CD14-positive monocyte (primary cell): Measurements from ENCODE around the gene ADD2. TPM values are rescaled to one million over a fixed set of nuclear protein-coding genes. Genes with fewer than 3 reads are reported as not detected.
A peak's percentile ranks its signal among the peaks of the same experiment; 100 is the strongest.

Source experiments
- DNase-seq, 3 donors: peaks; one replicate each; pipeline ENCODE4 v3.0.0-alpha.2; 2011 to 2022
- H2AFZ ChIP-seq: 2 replicates; pipeline ENCODE4 v1.6.0; 2012; ENCODE audit warnings: mild to moderate bottlenecking, low read depth, low read length, inconsistent platforms; ENCODE audit not compliant: insufficient read depth, poor library complexity, severe bottlenecking
- H3K27ac ChIP-seq, 2 donors: 1 replicate in 1 of 2; 2 replicates in 1 of 2; pipeline ENCODE4 v1.5.1; 2012 to 2013; ENCODE audit warnings: low read length in 2 of 2, control low read depth in 1 of 2, inconsistent platforms in 1 of 2, low read depth in 1 of 2, mild to moderate bottlenecking in 1 of 2
- H3K27me3 ChIP-seq, 2 donors: one replicate each; pipeline versions ENCODE4 v1.6.0 to v1.6.1; 2011 to 2013; ENCODE audit warnings: low read length in 2 of 2; ENCODE audit not compliant: control insufficient read depth in 2 of 2, insufficient read depth in 2 of 2
- H3K36me3 ChIP-seq, 2 donors: replicated peaks in 1 of 2; 1 replicate in 1 of 2; 2 replicates in 1 of 2; pipeline versions ENCODE4 v1.5.1 to v1.6.1; 2012 to 2013; ENCODE audit warnings: low read length in 2 of 2, control low read depth in 1 of 2, inconsistent platforms in 1 of 2, mild to moderate bottlenecking in 1 of 2; ENCODE audit not compliant: insufficient read depth in 2 of 2, control insufficient read depth in 1 of 2
- H3K4me1 ChIP-seq, 2 donors: 1 replicate in 1 of 2; 2 replicates in 1 of 2; pipeline versions ENCODE4 v1.5.1 to v1.6.1; 2012 to 2013; ENCODE audit warnings: low read length in 2 of 2, control low read depth in 1 of 2, inconsistent platforms in 1 of 2, mild to moderate bottlenecking in 1 of 2, moderate library complexity in 1 of 2; ENCODE audit not compliant: insufficient read depth in 2 of 2, control insufficient read depth in 1 of 2
- H3K4me2 ChIP-seq: replicated peaks from 2 replicates; pipeline ENCODE3; 2012; ENCODE audit warnings: low read length, moderate library complexity, mild to moderate bottlenecking; ENCODE audit not compliant: poor library complexity, severe bottlenecking; ENCODE audit errors: extremely low read depth
- H3K4me3 ChIP-seq, 3 experiments: fragments of 200-600 bp in 1 of 3; sonication (generic) in 1 of 3; replicated peaks in 1 of 3; 1 replicate in 2 of 3; 2 replicates in 1 of 3; pipeline ENCODE4 v1.5.1; 2011 to 2013; ENCODE audit warnings: low read length in 3 of 3, mild to moderate bottlenecking in 3 of 3, control low read depth in 2 of 3, low read depth in 2 of 3, inconsistent platforms in 1 of 3, moderate library complexity in 1 of 3
- H3K79me2 ChIP-seq: 2 replicates; pipeline ENCODE4 v1.6.0; 2012; ENCODE audit warnings: mild to moderate bottlenecking, control low read depth, inconsistent platforms, low read length, moderate library complexity; ENCODE audit not compliant: insufficient read depth
- H3K9ac ChIP-seq: 2 replicates; pipeline ENCODE4 v1.6.0; 2017; ENCODE audit warnings: low read length, mild to moderate bottlenecking; ENCODE audit not compliant: insufficient read depth, poor library complexity, severe bottlenecking
- H3K9me3 ChIP-seq, 2 donors: replicated peaks in 1 of 2; 1 replicate in 1 of 2; 2 replicates in 1 of 2; pipeline versions ENCODE4 v1.5.1 to v1.6.1; 2012 to 2013; ENCODE audit warnings: low read length in 2 of 2, control low read depth in 1 of 2; ENCODE audit not compliant: control insufficient read depth in 1 of 2, insufficient read depth in 1 of 2
- H4K20me1 ChIP-seq: 2 replicates; pipeline ENCODE4 v1.6.0; 2012; ENCODE audit warnings: mild to moderate bottlenecking, low read length, control low read depth, moderate library complexity; ENCODE audit not compliant: insufficient read depth
- H3K27ac Mint-ChIP-seq, 7 donors: one replicate each; pipeline ENCODE4 v1.8.0; 2020; ENCODE audit warnings: mild to moderate bottlenecking in 7 of 7, mixed read lengths in 7 of 7, moderate library complexity in 6 of 7, inconsistent platforms in 2 of 7
- H3K27me3 Mint-ChIP-seq, 3 donors: one replicate each; pipeline ENCODE4 v1.8.0; 2021 to 2022; ENCODE audit warnings: low read depth in 3 of 3, mild to moderate bottlenecking in 3 of 3, mixed read lengths in 3 of 3, moderate library complexity in 3 of 3, inconsistent platforms in 1 of 3
- H3K36me3 Mint-ChIP-seq, 2 donors: one replicate each; pipeline ENCODE4 v1.8.0; 2020; ENCODE audit warnings: mixed read lengths in 2 of 2, inconsistent platforms in 1 of 2, mild to moderate bottlenecking in 1 of 2
- H3K4me1 Mint-ChIP-seq: one replicate; pipeline ENCODE4 v1.8.0; 2020; ENCODE audit warnings: mild to moderate bottlenecking, mixed read lengths
- H3K4me3 Mint-ChIP-seq, 2 donors: one replicate each; pipeline ENCODE4 v1.8.0; 2020; ENCODE audit warnings: mild to moderate bottlenecking in 2 of 2, mixed read lengths in 2 of 2, moderate library complexity in 1 of 2
- H3K9me3 Mint-ChIP-seq, 7 donors: one replicate each; pipeline ENCODE4 v1.8.0; 2020 to 2022; ENCODE audit warnings: mixed read lengths in 7 of 7, mild to moderate bottlenecking in 6 of 7, moderate library complexity in 6 of 7, inconsistent platforms in 2 of 7
- WGBS: methylation state at CpG from one replicate; pipeline ENCODE4 v1.1.5; 2013; ENCODE audit warnings: missing lambda C conversion rate; ENCODE audit not compliant: insufficient coverage; 5-methylcytosine and 5-hydroxymethylcytosine counted together
- intact Hi-C, 2 donors: fragments of 100-400 bp; cut with micrococcal nuclease; formaldehyde crosslinking; loops; one replicate each; pipeline versions ENCODE4 v1.15.0 to v1.15.1; 2023
- polyA plus RNA-seq, 3 donors: library from polyadenylated mRNA; depleted of rRNA in 1 of 3; unstranded in 2 of 3; stranded (reverse) in 1 of 3; fragments of 300-500 nt in 2 of 3; fragments of >200 nt in 1 of 3; fragmentation: Illumina TruSeq in 2 of 3; gene quantifications; 1 replicate in 2 of 3; 2 replicates in 1 of 3; pipeline ENCODE4 v1.2.3, GENCODE V29; 2012 to 2021
- TF ChIP-seq, protein P1 (sequence below): fragments of 200-600 bp; IDR thresholded peaks from one replicate; pipeline ENCODE4 v1.8.0; 2022; ENCODE audit warnings: antibody characterized with exemption, mild to moderate bottlenecking

The ADD2 gene
- polyA plus RNA-seq, 3 donors: 0.18 to 0.56 (median 0.26) TPM

GRCh38 chr2:70785137-70785911 lies 17.3 kb upstream of the ADD2 start:
- no peak overlapping the region for H3K4me2 ChIP-seq
- peaks cover 0 to 5% of the 10 kb centered on the region in 2 donors for H3K36me3 Mint-ChIP-seq

DNA sequence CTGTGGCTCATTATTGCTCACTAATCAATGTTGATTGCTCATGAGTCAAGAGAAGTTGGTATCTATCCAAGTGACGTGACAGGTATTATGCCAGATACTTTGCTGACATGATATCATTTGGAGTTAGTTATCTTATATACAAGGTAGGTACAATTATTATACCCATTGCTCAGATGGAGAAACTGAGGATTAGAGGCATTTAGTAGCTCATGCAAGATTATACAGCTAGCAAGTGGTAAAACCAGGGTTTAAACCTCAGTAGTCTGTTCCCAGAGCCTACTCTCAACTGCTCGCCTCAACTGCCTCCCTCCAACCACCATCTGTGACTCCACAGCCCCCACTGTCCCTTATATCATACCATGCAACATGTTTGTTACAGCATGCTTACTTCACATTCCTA lies 16.3 kb upstream of the ADD2 start:
- Histone ChIP-seq H3K9me3 (no peaks in the 10 kb centered on the region), H4K20me1 (no peaks in the 10 kb centered on the region), H3K9ac (no peak overlapping the region), H3K4me1 (no peaks in the 10 kb centered on the region), H2AFZ (no peak overlapping the region), H3K36me3 (no peaks in the 10 kb centered on the region), H3K4me2 (no peak overlapping the region), H3K27ac (no peak overlapping the region), H3K27me3 (peaks cover 21 to 34% of the 10 kb centered on the region in 2 donors), H3K79me2 (no peaks in the 10 kb centered on the region), H3K4me3 (no peak overlapping the region)
- WGBS: no CpG with 5 or more reads among the region's 2 CpGs
- H3K9me3 Mint-ChIP-seq: peaks cover 0 to 2% (median 0%) of the 10 kb centered on the region in 7 donors
- no peak overlapping the region for H3K4me3 Mint-ChIP-seq
- intact Hi-C loops: loop anchor here in 1 of 2 donors (5.0 kb wide), 1 partner anchor 143 kb away; no protein-coding TSS in a partner anchor
- H3K4me1 Mint-ChIP-seq: peaks cover 5% of the 10 kb centered on the region
- TF ChIP-seq, protein P1, sequence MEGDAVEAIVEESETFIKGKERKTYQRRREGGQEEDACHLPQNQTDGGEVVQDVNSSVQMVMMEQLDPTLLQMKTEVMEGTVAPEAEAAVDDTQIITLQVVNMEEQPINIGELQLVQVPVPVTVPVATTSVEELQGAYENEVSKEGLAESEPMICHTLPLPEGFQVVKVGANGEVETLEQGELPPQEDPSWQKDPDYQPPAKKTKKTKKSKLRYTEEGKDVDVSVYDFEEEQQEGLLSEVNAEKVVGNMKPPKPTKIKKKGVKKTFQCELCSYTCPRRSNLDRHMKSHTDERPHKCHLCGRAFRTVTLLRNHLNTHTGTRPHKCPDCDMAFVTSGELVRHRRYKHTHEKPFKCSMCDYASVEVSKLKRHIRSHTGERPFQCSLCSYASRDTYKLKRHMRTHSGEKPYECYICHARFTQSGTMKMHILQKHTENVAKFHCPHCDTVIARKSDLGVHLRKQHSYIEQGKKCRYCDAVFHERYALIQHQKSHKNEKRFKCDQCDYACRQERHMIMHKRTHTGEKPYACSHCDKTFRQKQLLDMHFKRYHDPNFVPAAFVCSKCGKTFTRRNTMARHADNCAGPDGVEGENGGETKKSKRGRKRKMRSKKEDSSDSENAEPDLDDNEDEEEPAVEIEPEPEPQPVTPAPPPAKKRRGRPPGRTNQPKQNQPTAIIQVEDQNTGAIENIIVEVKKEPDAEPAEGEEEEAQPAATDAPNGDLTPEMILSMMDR: no peak
- no peaks in the 10 kb centered on the region for H3K36me3 Mint-ChIP-seq
- H3K27ac Mint-ChIP-seq: no peak overlapping the region
- DNase-seq: no peak
- H3K27me3 Mint-ChIP-seq: peaks cover 8 to 28% (median 24%) of the 10 kb centered on the region in 3 donors

More at GRCh38 chr2:70785137-70785911, 17.3 kb upstream of the ADD2 start:
- WGBS: 0% methylated on average over 1 of the region's 7 CpGs
- intact Hi-C loops: loop anchor here (5.0 kb wide), 3 partner anchors 72 to 137 kb away; no protein-coding TSS in a partner anchor
- peak in 1 of 3 donors; percentile 17 for DNase-seq
- peaks cover 16 to 37% (median 34%) of the 10 kb centered on the region in 3 donors for H3K27me3 Mint-ChIP-seq
- H3K9me3 Mint-ChIP-seq: peaks cover 0 to 6% (median 4%) of the 10 kb centered on the region in 7 donors
- H3K4me3 Mint-ChIP-seq: no peak overlapping the region
- no peak overlapping the region for H3K27ac Mint-ChIP-seq
- Histone ChIP-seq H3K9me3 (no peaks in the 10 kb centered on the region), H2AFZ (no peak overlapping the region), H3K79me2 (no peaks in the 10 kb centered on the region), H3K36me3 (no peaks in the 10 kb centered on the region), H3K4me1 (peaks cover 6 to 8% of the 10 kb centered on the region in 2 donors), H3K9ac (no peak overlapping the region), H4K20me1 (no peaks in the 10 kb centered on the region), H3K27me3 (peaks cover 26 to 41% of the 10 kb centered on the region in 2 donors), H3K27ac (no peak overlapping the region), H3K4me3 (no peak overlapping the region)
- TF ChIP-seq, protein P1: peak; percentile 21
- H3K4me1 Mint-ChIP-seq: peaks cover 15% of the 10 kb centered on the region
